ENCODE measurements around the gene FAM117A. TPM values are rescaled to one million over a fixed set of nuclear protein-coding genes. Genes with fewer than 3 reads are reported as not detected.

The FAM117A gene
- total and polyA plus RNA-seq, 2 of the 8 experiments (the other 6 are each of a cell fraction or from before 2014, with no cell fraction given) = 28.4 to 45.7 TPM

DNA sequence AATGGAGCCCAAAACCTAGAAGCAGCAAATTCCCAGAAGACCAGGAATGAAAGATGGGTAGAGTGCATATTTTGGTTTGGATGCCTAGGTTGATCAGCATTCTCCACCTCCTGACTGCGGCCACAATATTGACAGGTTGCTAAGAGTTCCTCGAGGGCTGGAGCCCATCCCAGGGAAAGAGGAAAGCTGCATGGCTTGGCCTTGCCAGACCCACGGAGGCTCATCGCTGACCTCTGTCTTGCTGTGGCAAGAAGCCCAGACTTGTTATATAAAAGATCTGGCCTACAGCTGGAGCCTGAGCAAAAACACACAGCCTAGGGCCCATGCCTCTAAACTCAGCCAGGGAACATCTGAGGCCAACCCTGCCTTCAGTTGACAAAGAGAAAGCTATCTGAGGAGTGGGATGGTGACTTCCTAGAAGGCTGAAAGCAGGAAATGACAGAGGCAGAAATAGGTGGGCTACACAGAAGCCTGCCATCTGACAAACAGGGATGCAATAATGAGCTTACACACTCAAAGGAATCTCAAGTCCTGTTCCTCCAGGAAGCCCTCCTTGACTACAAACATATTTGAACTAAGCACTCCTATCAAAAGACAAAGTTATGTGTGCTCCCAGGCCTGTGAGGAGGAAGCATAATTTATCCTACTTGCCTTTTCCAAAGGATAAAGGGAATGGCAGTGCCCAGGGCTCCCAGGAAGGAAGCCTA is 33.7 kb downstream of the FAM117A start:
- 90% methylated on average over 4 of the region's 4 CpGs; no CpG with 5 or more reads in 1 of the 2 experiments for WGBS, 2 experiments (ENCODE audit: extremely low coverage in 1 of 2, insufficient coverage in 1 of 2, insufficient read length in 1 of 2, insufficient replicate concordance in 2 of 2, low coverage in 1 of 2, low lambda C conversion rate in 2 of 2, missing lambda C conversion rate in 1 of 2)
- no peak overlapping the region for H4K91ac ChIP-seq (replicated peaks; ENCODE audit: insufficient read length, low read length)
- no peaks in the 10 kb centered on the region for H3K4me1 ChIP-seq (replicated peaks in 1 of 4; ENCODE audit: control insufficient read depth in 3 of 4, insufficient read depth in 4 of 4, low read length in 3 of 4)

More for the DNA sequence above, 33.7 kb downstream of the FAM117A start:
- no peak overlapping the region for H2BK15ac ChIP-seq (ENCODE audit: low read length)
- H3K4me3 ChIP-seq (ENCODE audit: extremely low read depth in 1 of 4, insufficient read depth in 2 of 4, low read depth in 3 of 4, low read length in 4 of 4) = no peak overlapping the region
- ChIA-PET POLR2A (ENCODE audit: partially characterized antibody) (interaction anchor here (1.1 kb wide), 1 partner anchor 22 kb away, joined by 3 read pairs; the partner anchor contains the start of gene SLC35B1), CTCF (ENCODE audit: partially characterized antibody) (interaction anchor here (0.6 to 1.9 kb wide), 6 partner anchors 12 to 87 kb away, joined by 3 to 6 read pairs (median 4); partner anchors contain the start of gene KAT7)
- no peak overlapping the region for H2BK20ac ChIP-seq (ENCODE audit: low read length)
- H2BK5ac ChIP-seq (ENCODE audit: low read depth, low read length) = no peak overlapping the region
- H3K79me1 ChIP-seq (ENCODE audit: low read depth, low read length) = peaks cover 10% of the 10 kb centered on the region; the same call in 1 of the 2 replicates
- no peak overlapping the region for H2AK5ac ChIP-seq (ENCODE audit: low read depth, low read length)
- H4K8ac ChIP-seq (ENCODE audit: extremely low read depth, insufficient read depth, low read length) = no peak overlapping the region
- no peaks in the 10 kb centered on the region for H3K9me3 ChIP-seq (ENCODE audit: insufficient read depth in 2 of 2, low read depth in 1 of 2, low read length in 1 of 2)
- no peak overlapping the region for H3K18ac ChIP-seq (ENCODE audit: extremely low read depth, low read length)
- H3K56ac ChIP-seq (replicated peaks; ENCODE audit: insufficient read length, low read depth, low read length) = no peak overlapping the region
- peaks cover 0 to 9% (median 3%) of the 10 kb centered on the region in 4 experiments; a peak in 5 of 8 replicates for H3K36me3 ChIP-seq (ENCODE audit: control insufficient read depth in 2 of 4, insufficient read depth in 4 of 4, low read length in 3 of 4)
- H3K4ac ChIP-seq (replicated peaks; ENCODE audit: insufficient read length, low read depth, low read length) = no peak overlapping the region
- H4K5ac ChIP-seq (ENCODE audit: insufficient read length, low read depth, low read length) = no peak overlapping the region
- FAIRE-seq = no peak
- H3K4me2 ChIP-seq (ENCODE audit: insufficient read depth in 1 of 2, low read depth in 2 of 2, low read length in 2 of 2) = no peak overlapping the region
- H3K27me3 ChIP-seq (replicated peaks in 1 of 4; ENCODE audit: control insufficient read depth in 3 of 4, extremely low read depth in 1 of 4, insufficient read depth in 3 of 4, low read length in 3 of 4) = no peaks in the 10 kb centered on the region
- no peak overlapping the region for H2BK12ac ChIP-seq (ENCODE audit: low read depth, low read length)
- no peak for DNase-seq (ENCODE audit: low read depth in 1 of 2, low spot score in 2 of 2)
- H2BK120ac ChIP-seq (replicated peaks; ENCODE audit: low read depth, low read length) = no peak overlapping the region
- no peak overlapping the region for H3K14ac ChIP-seq (ENCODE audit: insufficient read length)
- H4K20me1 ChIP-seq (replicated peaks in 1 of 2; ENCODE audit: control insufficient read depth in 1 of 2, insufficient read depth in 2 of 2, low read length in 2 of 2) = peaks cover 0 to 8% of the 10 kb centered on the region in 2 experiments
- H3K23me2 ChIP-seq (ENCODE audit: low read depth, low read length) = no peaks in the 10 kb centered on the region
- TF ChIP-seq SRF (IDR thresholded peaks at IDR 0.05; ENCODE audit: low read depth, low read length) (no peak), CHD2 (IDR thresholded peaks at IDR 0.05; ENCODE audit: low read length) (no peak), SIRT6 (IDR thresholded peaks at IDR 0.05; ENCODE audit: low read length) (no peak), RBBP5 (IDR thresholded peaks at IDR 0.05; ENCODE audit: borderline replicate concordance, low read depth, low read length) (no peak), BCL11A (IDR thresholded peaks at IDR 0.05; ENCODE audit: low read depth in 2 of 2, low read length in 2 of 2) (no peak), SP4 (IDR thresholded peaks at IDR 0.05; ENCODE audit: low read length) (no peak), TCF12 (IDR thresholded peaks at IDR 0.05; ENCODE audit: low read depth, low read length) (no peak), POLR2AphosphoS5 (IDR thresholded peaks at IDR 0.05; ENCODE audit: low read depth, low read length) (no peak), NRF1 (IDR thresholded peaks at IDR 0.05; ENCODE audit: low read depth, low read length) (no peak)
- H3K23ac ChIP-seq (ENCODE audit: insufficient read length) = no peak overlapping the region
- H3K9ac ChIP-seq (replicated peaks in 1 of 4; ENCODE audit: extremely low read depth in 1 of 4, low read depth in 3 of 4, low read length in 3 of 4) = no peak overlapping the region
- H2AFZ ChIP-seq (ENCODE audit: low read length) = no peak overlapping the region
- no peak overlapping the region for H3K27ac ChIP-seq (ENCODE audit: low read depth, low read length)
- no peaks in the 10 kb centered on the region; a peak in 2 of 4 replicates for H3K79me2 ChIP-seq (ENCODE audit: control insufficient read depth in 1 of 2, insufficient read depth in 2 of 2, low read length in 2 of 2)

Data from H1 (cell line).